DMS114 treated with DMSO at 0.1 percent for 48 hours (cell line): Measurements from ENCODE around the gene OR8B3.
"Not testable (repeated sequence)": the region's sequence is repeated elsewhere in the genome, so short reads cannot be mapped to it uniquely, and the experiment has no call there.

ENCODE experiments used
- DNase-seq: peaks from one replicate; lab custom pipeline; 2025; ENCODE audit not compliant: unreplicated experiment; lab: John Stamatoyannopoulos, UW

Gene OR8B3, protein sequence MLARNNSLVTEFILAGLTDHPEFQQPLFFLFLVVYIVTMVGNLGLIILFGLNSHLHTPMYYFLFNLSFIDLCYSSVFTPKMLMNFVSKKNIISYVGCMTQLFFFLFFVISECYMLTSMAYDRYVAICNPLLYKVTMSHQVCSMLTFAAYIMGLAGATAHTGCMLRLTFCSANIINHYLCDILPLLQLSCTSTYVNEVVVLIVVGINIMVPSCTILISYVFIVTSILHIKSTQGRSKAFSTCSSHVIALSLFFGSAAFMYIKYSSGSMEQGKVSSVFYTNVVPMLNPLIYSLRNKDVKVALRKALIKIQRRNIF

DNA sequence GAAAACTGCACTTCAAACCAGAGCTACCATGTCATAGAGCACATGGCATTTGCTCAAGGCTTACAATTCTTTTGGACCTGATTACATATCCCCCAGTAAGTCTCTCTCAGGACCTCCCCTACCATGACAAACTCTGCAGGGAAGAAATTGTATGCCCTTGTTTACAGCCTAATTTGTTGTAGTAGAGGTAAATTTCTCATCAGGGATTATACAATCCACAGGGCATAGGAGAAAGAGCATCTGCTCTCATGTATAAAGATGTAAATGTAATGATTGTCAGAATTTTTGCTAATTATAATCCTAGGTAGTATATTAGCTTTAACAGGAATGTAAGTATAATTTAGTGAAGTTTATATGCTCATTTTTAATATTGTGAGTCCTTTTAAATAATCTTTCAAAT is at the start of gene OR8B3:
Gene OR8B3 (minus strand): TSS at position 101 of the 400 bp plus-strand sequence. CDS start 1,673 bp downstream, outside the sequence.
- DNase-seq = no peak

DNA sequence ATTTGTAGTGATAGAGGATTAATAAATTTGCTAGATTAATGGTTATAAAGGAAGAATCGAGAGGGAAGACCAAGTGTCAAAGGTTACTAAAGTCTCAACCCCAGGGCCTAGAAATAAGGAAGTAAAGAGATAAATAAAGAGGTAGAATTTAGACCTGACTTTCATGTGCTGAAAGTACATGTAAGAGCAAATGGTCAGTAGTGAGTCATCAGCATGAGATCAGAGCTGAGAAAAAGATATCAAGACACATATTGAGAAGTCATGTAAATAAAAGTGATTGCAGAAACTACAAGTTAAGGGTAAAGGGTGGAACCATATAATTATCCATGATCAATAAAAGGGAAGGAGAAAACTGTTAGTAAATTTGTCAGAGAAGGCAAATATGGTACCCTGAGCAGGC is 48.1 kb upstream of the OR8B3 start:
- DNase-seq = no peak

DNA sequence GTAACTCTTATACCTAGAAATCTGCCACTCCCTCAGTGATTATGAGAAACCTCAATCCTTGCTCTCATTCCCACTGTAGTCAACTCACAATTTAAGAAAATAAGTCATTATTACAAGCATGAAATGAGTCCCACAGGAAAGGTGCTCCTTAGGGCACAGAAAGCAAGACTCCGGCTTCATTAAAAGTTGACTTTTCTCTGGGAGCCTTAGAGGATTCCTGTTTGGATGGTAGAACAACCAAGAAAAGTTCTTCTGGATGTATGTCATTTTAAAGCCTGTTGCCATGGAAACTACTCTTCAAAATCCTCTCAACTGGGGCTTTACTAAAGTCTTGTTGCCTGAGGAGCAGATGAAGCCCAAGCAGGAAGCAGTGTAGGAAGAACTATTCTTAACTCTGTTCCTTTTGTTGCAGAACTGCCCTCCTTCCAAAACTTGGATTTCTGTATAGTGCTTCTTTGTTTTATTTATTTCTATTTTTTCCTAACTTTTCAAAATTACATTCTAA is 46.9 kb upstream of the OR8B3 start, which contains the start of gene OR8B8:
Gene OR8B8 (minus strand): TSS at position 51 of the 505 bp plus-strand sequence. CDS start 4,611 bp downstream, outside the sequence.
- no peak for DNase-seq

DNA sequence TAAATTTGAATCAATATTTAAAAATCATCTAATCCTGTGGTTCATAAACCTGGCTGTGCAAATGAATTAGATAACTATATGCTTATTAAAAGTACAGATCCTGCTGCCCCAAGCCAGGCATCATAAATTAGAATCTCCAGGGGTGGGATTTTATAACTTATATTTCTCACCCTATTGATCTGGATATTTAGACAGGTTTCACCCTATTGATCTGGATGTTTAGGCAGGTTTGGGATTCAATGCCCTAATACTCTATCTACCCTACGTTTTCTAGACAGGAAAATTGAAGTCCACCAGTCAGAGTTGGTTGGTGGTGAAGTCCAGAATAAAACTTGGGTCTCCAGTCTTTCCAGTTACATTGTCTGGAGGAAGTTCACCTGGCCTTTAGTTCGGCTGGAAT is 44.0 kb upstream of the OR8B3 start:
- no peak for DNase-seq

DNA sequence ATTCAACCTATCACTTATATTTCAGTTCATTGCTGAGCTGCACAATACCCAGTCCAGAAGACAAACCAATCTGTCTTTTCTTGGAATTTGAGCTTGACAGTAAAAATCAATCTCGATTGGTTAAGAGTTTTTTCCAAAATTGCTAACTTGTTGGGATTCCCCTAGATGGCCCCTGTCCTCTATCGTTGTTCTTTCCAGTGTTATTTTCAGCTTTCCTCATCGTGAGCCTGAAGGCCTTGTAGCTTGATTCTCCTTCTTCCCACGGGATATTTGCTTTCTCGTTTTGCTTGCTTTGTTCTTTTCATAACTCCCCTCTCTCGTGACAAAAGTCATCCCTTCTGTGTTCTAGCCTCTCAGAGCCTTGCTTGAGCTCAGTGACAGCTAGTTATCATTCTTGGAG is 43.6 kb upstream of the OR8B3 start:
- DNase-seq = no peak

DNA sequence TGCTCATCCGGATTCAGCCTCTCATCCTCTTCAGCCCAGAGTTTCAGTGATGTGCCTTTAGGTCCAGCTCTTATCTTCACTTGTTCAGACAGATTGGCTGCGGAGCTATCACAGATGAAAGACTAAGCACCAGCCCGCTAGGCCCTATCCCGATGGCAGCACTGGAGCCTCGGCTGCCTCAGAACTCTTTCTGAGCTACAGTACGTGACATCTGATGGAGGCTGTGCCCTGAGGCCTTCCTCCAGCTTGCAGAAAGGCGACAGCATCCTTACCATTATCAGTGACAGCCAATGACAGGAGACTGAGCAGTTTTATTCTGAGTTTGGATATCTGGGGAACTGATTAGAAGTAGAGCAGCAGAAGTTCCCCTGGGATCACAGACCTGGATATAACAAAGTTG is 42.7 kb upstream of the OR8B3 start:
- no peak for DNase-seq

DNA sequence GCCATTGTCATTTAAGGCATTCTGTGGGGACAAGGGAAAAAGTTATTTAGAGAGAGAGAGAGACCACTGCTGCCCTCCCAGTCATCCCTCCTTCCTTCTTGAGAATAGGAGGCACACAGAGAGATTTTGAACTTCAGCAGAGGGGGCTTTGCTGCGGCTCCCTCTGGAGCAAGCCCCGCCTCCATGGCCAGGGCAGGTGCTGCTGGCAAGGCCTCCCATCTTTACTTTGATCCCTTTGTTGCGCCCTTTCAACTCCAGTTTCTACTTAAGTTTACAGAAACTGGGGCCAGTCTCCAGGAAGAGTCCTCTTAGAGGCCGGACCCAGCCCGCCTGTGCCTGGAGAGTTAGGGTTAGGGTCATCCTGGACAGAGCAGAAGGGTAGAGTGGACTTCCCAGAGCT is 42.3 kb upstream of the OR8B3 start:
- no peak for DNase-seq

DNA sequence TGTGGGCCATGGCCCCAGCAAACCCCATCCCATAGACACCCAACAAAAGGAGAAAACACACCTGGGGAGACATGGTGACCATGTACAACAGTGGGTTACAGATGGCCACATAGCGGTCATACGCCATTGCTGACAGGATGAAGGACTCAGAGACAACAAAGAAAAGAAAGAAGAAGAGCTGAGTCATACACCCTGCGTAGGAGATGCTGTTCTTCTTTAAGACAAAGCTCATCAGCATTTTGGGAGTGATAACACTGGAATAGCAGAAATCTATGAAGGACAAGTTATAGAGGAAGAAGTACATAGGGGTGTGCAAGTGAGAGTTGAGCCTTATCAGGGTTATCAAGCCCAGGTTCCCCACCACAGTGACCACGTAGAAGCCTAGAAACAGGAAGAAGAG is 41.8 kb upstream of the OR8B3 start:
- DNase-seq = no peak

DNA sequence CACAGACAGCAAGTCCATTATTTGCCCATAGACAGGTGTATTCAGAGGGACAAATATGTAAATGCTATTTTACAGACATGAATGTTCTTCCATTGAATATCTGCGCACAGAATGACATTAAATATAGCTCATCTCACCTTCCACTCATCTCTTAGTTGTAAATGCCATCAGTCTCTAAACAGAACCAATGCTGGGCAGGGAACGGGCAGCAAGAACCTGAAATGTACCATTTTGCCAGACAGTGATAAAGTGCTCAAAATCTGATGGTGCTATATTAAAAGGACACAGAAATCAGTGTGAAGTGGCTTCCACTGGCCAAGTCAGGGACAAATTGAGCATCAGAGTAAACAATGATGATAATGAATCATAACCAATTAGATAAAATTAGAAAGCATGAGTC is 35.9 kb upstream of the OR8B3 start:
- no peak for DNase-seq

DNA sequence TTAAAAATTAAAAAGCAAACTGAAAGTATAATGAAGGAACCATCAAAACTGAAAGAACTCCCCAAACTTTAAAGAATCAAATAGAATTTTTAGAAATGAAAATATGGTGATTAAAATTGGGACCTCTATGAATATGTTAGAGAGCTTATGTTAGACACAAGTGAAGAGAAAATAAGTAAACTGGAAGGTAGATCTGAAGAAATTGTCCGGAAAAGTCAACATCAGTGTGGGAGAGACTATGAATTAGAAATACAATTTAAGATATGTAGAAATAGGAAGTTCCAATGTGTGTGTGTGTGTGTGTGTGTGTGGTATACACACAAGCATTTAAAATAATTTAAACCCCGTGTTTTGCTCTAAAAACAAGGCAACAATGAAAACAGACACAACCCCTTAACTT is 30.8 kb upstream of the OR8B3 start:
- DNase-seq = no peak

DNA sequence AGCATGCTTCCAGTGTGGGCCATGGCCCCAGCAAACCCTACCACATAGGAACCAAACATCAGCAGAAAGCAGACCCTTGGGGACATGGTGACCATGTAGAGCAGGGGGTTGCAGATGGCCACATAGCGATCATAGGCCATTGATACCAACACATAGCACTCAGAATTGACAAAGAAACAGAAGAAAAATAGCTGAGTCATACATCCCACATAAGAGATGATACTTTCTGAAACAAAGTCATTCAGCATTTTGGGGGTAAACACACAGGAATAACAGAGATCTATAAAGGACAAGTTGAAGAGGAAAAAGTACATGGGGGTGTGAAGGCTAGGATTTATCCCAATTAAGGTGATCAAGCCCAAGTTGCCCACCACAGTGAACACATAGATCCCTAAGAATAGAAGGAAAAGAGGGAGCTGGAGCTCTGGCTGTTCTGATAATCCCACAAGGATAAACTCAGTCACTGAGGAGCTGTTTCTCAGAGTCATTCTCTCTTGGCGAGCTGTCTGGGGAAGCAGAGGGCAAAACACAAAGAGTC is 25.6 kb upstream of the OR8B3 start, which contains the start of gene OR8B4:
Gene OR8B4 (minus strand): TSS at position 488 of the 538 bp plus-strand sequence. CDS start 0 bp downstream, at position 488.
- DNase-seq = no peak

DNA sequence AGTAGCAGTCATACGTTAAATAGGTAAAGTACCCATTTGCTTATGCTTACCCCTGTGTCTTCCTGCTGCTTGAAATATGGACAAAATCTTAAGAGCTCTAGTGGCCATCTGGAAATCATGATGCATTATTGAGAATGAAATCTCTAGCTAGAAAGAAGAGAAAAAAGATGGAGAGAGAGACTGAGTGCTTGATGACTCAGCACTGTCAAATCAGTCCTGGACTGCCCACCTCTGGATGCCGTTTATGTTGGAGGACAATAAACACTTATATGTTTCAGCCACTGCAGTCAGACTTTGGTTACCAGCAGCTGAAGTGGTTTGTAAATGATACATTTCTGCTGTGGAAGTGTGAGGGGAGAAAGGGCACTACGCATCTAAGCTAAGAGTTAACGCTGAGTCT is 22.2 kb upstream of the OR8B3 start:
- no peak for DNase-seq

DNA sequence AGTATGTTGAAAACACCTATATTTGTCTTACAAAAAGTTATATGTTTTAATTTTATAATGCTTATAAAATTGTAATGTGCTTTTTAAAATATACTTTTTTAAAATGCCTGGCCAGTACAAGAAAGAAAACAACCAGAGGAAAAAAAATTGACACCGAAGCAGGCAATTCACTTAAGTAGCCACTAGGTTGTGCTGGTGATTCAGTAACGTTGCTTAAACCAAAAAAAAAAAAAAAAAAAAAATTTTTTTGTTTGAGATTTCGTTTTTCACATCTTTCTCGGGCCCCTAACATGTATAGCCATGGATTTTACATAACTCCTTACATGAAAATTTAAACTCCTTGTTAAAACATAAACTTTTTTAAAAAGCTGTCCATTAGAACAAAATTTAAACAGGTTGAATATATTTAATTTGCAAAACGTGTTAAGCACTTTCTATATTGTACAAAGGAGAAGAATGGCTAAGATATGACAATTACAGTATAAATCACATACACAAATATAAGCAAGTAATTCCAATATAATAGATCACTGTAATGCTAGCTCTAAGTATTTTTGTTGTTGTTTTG is 16.6 kb upstream of the OR8B3 start:
- peak; percentile 38 for DNase-seq

DNA sequence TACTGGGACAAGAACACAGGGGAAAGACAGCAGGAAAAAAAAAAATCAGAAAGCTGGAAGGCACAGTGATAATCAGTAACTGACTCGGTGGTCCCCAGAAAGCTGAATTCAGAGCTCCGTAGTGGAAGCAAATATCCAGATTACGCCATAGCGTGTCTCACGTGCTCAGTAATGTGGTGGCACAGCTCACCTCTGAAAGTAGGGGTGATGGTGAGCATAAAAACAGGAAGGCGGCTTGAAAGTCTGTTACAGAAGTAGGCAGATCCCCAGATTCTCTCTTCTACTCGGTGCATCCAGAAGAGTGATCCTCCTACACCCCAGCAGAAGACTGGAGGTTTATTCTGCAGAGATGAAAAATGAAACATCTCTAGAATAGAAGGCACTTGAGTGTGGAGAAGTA is 11.1 kb upstream of the OR8B3 start:
- no peak for DNase-seq

DNA sequence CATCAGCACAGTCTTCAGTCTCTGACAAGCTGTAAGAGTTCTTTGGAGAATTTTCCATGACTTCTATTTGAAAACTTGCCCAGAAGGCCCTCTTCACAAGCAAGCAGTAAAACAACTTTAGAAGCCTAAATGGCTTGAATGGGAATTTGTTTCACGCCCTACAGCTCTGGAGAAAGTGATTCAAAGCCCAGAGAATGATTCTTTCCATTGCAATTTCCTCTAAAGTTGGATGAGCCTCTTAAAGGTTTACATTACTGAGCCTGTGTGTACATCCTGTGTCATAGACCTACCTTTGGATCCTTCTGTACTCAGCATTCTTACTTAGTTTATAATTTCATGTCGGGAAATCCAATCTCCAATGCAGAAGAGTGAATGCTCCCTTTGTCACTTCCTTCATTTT is 6.8 kb upstream of the OR8B3 start:
- no peak for DNase-seq

DNA sequence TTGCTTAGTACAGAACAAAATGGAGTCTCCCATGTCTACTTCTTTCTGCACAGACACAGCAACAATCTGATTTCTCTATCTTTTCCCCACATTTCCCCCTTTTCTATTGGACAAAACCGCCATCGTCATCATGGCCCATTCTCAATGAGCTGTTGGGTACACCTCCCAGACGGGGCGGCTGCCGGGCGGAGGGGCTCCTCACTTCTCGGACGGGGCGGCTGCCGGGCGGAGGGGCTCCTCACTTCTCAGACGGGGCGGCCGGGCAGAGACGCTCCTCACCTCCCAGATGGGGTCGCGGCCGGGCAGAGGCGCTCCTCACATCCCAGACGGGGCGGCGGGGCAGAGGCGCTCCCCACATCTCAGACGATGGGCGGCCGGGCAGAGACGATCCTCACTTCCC is 4.4 kb upstream of the OR8B3 start:
- DNase-seq = not testable (repeated sequence)

DNA sequence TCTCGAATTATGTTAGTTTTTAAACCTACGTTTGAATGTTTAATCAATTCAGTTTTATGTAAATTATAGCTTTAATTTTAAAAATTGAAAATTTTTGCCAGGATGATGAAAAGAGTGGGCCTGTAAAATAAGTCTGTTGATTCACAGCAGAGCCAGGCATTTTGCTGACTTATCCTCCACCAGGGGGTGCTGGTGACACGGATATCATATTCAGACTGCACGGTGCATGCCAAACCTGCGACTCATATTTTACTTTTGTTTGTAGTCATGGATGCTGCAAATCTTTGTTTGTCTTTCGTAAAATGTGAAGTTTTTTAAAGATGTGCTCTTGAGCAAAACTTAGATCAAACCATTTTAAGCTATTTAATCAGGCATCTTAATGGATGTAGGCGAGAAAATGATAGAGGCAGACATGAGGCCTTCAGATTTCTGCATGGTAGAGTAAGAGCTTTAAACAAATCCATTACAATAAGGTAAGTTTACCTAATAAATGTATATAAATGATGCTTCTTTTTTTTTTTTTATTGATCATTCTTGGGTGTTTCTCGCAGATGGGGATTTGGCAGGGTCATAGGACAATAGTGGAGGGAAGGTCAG is 3.6 kb upstream of the OR8B3 start:
- no peak for DNase-seq

DNA sequence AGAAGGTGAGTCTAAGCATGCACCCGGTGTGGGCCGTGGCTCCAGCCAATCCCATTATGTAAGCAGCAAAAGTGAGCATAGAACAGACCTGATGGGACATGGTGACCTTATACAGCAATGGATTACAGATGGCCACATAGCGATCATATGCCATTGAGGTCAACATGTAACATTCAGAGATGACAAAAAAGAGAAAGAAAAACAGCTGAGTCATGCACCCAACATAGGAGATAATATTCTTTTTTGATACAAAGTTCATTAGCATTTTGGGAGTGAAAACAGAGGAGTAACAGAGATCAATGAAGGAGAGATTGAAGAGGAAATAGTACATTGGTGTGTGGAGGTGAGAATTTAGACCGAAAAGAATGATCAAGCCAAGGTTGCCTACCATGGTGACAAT is 2.0 kb downstream of the OR8B3 start:
- not testable (repeated sequence) for DNase-seq

DNA sequence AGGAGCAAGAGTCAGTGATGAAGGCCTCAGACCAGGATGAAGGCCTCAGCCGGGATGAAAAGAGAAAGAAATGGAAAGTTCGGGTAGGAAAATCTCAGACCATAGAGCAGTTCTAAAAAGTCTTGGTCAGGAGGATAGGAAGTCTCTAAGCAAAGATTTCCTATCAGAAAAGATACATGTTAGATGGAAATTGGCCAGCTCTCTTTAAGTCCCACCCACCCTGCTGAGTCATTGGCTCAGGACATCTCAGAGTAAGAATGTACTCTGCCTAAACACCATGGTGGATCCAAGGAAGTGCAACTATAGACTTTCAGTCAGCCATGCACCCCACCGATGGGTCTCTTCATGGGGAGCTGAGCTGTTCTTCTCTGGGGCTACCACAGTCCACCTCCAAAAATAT is 4.4 kb downstream of the OR8B3 start:
- no peak for DNase-seq

DNA sequence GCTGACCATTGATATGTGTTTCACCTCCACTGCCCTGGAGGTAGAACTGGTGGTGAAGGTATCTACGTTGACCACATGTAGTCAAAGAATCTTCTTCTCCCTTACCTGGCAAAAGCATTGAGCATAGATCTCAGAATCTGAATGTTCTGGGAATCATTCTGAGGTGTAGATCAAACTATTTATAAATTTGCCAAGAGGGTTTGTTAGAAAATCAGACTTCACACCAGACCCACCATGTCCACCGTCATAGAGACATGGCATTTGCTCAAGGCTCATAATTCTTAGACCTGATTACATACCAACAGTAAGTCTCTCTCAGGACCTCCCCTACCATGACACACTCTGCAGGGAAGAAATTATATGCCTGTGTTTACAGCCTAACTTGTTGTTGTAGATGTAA is 14.4 kb downstream of the OR8B3 start, which contains the start of gene OR8B2:
Gene OR8B2 (minus strand): TSS at position 101 of the 400 bp plus-strand sequence. CDS start 1,156 bp downstream, outside the sequence.
- DNase-seq = no peak

DNA sequence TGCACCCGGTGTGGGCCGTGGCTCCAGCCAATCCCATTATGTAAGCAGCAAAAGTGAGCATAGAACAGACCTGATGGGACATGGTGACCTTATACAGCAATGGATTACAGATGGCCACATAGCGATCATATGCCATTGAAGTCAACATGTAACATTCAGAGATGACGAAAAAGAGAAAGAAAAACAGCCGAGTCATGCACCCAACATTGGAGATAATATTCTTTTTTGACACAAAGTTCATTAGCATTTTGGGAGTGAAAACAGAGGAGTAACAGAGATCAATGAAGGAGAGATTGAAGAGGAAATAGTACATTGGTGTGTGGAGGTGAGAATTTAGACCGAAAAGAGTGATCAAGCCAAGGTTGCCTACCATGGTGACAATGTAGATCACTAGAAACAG is 16.0 kb downstream of the OR8B3 start:
- DNase-seq = not testable (repeated sequence)

DNA sequence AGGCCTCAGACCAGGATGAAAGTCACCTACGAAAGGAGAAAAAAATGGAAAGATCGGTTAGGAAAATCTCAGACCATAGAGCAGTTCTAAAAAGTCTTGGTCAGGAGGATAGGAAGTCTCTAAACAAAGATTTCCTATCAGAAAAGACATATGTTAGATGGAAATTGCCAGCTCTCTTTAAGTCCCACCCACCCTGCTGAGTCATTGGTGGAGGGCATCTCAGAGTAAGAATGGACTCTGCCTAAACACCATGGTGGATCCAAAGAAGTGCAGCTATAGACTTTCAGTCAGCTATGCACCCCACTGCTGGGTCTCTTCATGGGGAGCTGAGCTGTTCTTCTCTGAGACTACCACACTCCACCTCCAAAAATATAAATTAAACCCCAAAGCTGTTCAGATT is 18.2 kb downstream of the OR8B3 start:
- DNase-seq = no peak
